MM.1S (cell line): Measurements from ENCODE around the gene TTLL6.

Experiments
- DNase-seq: peaks from one replicate; pipeline ENCODE4 v3.0.0-alpha.2; 2015
- H2AFZ ChIP-seq: fragments of 300-600 bp; sonication (generic); 2 replicates; pipeline ENCODE4 v1.6.0; 2016; ENCODE audit warnings: antibody characterized with exemption, low read length
- H3F3A ChIP-seq: fragments of 300-600 bp; sonication (generic); 2 replicates; pipeline ENCODE4 v1.6.1; 2016; ENCODE audit warnings: mild to moderate bottlenecking, antibody characterized with exemption, low read length, moderate library complexity, mixed read lengths; ENCODE audit not compliant: insufficient read depth
- H3K27ac ChIP-seq: fragments of 300-600 bp; sonication (generic); 2 replicates; pipeline ENCODE4 v1.5.1; 2016; ENCODE audit warnings: mild to moderate bottlenecking, low read length
- H3K27me3 ChIP-seq: fragments of 300-600 bp; sonication (generic); replicated peaks from 2 replicates; pipeline ENCODE4 v1.6.0; 2016; ENCODE audit warnings: low read length; ENCODE audit not compliant: insufficient read depth
- H3K36me3 ChIP-seq: fragments of 300-600 bp; sonication (generic); replicated peaks from 2 replicates; pipeline ENCODE4 v1.6.1; 2016; ENCODE audit warnings: mild to moderate bottlenecking, low read length, mixed read lengths; ENCODE audit not compliant: insufficient read depth
- H3K4me1 ChIP-seq: fragments of 300-600 bp; sonication (generic); 2 replicates; pipeline ENCODE4 v1.6.1; 2016; ENCODE audit warnings: low read length, mixed read lengths
- H3K4me2 ChIP-seq: fragments of 300-600 bp; sonication (generic); 2 replicates; pipeline ENCODE4 v1.6.0; 2016; ENCODE audit warnings: low read depth, low read length
- H3K4me3 ChIP-seq: fragments of 300-600 bp; sonication (generic); 2 replicates; pipeline ENCODE4 v1.5.1; 2016; ENCODE audit warnings: low read length, mixed read lengths
- H3K79me2 ChIP-seq: fragments of 300-600 bp; sonication (generic); 2 replicates; pipeline ENCODE4 v1.6.1; 2016; ENCODE audit warnings: mixed run types, low read length, mixed read lengths
- H3K9ac ChIP-seq: fragments of 300-600 bp; sonication (generic); 2 replicates; pipeline ENCODE4 v1.6.1; 2016; ENCODE audit warnings: low read length, mixed read lengths
- H3K9me2 ChIP-seq: fragments of 300-600 bp; sonication (generic); replicated peaks from 2 replicates; pipeline ENCODE4 v1.6.1; 2016; ENCODE audit warnings: mild to moderate bottlenecking, low read length, mixed read lengths; ENCODE audit not compliant: insufficient read depth
- H3K9me3 ChIP-seq: fragments of 300-600 bp; sonication (generic); replicated peaks from 2 replicates; pipeline ENCODE4 v1.6.1; 2016; ENCODE audit warnings: mild to moderate bottlenecking, low read length, mixed read lengths; ENCODE audit not compliant: insufficient read depth
- H4K20me1 ChIP-seq: fragments of 300-600 bp; sonication (generic); 2 replicates; pipeline ENCODE4 v1.6.1; 2016; ENCODE audit warnings: mild to moderate bottlenecking, low read length, moderate library complexity, mixed read lengths; ENCODE audit not compliant: insufficient read depth
- EZH2 ChIP-seq: fragments of 300-600 bp; sonication (generic); optimal IDR thresholded peaks from 2 replicates; pipeline ENCODE3; 2017; ENCODE audit warnings: low read depth, mild to moderate bottlenecking, antibody characterized with exemption, low read length, mixed read lengths
- EZH2phosphoT487 ChIP-seq: fragments of 300-600 bp; sonication (generic); IDR thresholded peaks from 2 replicates; pipeline ENCODE4 v1.6.1; 2018; ENCODE audit warnings: antibody characterized with exemption, low read length
- TF ChIP-seq, protein P1 (sequence below): fragments of 300-600 bp; sonication (generic); IDR thresholded peaks from 2 replicates; pipeline ENCODE4 v1.5.1; 2016; ENCODE audit warnings: antibody characterized with exemption, low read length, mixed read lengths

Gene TTLL6

DNA sequence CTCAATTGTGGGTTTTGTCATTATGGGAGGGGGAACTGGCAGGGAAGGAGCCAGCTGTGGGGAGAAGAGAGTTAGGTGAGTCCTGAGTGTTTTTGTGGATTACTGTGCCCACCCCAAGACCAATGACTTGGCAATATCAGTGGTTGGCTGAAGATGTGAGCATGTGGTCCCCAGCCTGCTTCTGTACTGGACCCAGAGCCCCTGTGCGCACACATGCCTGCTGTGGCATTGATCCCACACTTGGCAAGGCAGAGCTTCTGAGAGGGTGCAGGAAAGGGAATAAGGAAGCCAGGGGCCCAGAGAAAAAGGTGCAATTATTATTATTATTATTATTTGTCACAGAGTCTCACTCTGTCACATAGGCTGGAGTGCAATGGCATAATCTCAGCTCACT is 96.0 kb downstream of the TTLL6 start:
- H3K9me2 ChIP-seq, result no peaks in the 10 kb centered on the region
- H3K27me3 ChIP-seq, result peaks cover 83% of the 10 kb centered on the region
- H2AFZ ChIP-seq, result no peak overlapping the region
- H3K4me3 ChIP-seq, result no peak overlapping the region
- H3K9ac ChIP-seq, result no peak overlapping the region
- no peaks in the 10 kb centered on the region for H3K36me3 ChIP-seq
- no peaks in the 10 kb centered on the region for H3K4me1 ChIP-seq
- TF ChIP-seq EZH2 (no peak), EZH2phosphoT487 (no peak)
- TF ChIP-seq, protein P1, sequence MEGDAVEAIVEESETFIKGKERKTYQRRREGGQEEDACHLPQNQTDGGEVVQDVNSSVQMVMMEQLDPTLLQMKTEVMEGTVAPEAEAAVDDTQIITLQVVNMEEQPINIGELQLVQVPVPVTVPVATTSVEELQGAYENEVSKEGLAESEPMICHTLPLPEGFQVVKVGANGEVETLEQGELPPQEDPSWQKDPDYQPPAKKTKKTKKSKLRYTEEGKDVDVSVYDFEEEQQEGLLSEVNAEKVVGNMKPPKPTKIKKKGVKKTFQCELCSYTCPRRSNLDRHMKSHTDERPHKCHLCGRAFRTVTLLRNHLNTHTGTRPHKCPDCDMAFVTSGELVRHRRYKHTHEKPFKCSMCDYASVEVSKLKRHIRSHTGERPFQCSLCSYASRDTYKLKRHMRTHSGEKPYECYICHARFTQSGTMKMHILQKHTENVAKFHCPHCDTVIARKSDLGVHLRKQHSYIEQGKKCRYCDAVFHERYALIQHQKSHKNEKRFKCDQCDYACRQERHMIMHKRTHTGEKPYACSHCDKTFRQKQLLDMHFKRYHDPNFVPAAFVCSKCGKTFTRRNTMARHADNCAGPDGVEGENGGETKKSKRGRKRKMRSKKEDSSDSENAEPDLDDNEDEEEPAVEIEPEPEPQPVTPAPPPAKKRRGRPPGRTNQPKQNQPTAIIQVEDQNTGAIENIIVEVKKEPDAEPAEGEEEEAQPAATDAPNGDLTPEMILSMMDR, result no peak
- H4K20me1 ChIP-seq, result no peaks in the 10 kb centered on the region
- H3F3A ChIP-seq, result no peaks in the 10 kb centered on the region
- H3K9me3 ChIP-seq, result no peaks in the 10 kb centered on the region
- H3K27ac ChIP-seq, result no peak overlapping the region
- H3K79me2 ChIP-seq, result no peaks in the 10 kb centered on the region
- no peak for DNase-seq
- no peak overlapping the region for H3K4me2 ChIP-seq

DNA sequence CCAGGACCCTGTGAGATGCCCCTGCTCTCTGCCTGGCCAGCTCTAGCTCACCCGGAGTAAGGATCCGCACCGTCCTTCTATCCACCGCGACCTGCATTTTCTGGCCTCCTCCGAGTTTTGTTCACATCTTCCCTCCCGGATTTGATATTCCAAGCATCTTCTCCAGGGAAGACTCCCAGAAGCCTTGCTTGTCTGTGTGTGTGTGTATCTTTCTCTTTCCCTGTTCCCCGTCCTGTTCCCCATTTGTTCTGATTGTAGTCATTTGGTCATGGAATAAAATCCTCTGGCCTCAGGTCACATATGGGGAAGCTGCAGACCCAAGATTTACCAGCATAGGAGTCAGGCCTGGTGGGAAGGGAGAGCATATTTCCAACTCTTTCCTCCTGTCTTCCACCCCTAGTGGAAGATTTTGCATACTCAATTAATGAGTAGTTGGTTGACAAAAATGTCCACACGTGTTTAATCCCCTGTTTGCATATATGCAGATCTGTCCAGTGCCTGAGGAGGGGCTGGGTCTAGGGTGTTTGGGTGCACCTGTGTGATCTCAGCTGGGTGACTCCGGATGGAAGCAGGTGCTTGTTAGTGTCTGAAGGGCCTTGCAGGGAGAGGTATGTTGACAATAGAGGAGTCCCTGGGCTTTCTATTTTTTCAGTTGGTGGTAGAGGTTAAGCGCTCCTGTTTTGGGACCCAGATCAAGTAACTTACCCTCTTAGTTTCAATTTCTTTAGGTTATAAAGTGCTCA is 96.6 kb downstream of the TTLL6 start:
- Histone ChIP-seq H3K27me3 (peaks cover 77% of the 10 kb centered on the region), H3K4me2 (no peak overlapping the region), H3K36me3 (no peaks in the 10 kb centered on the region), H3K9ac (no peak overlapping the region), H2AFZ (no peak overlapping the region), H3K4me3 (no peak overlapping the region), H3K79me2 (no peaks in the 10 kb centered on the region), H4K20me1 (no peaks in the 10 kb centered on the region), H3K4me1 (no peaks in the 10 kb centered on the region), H3K9me2 (no peaks in the 10 kb centered on the region), H3K9me3 (no peaks in the 10 kb centered on the region), H3K27ac (no peak overlapping the region), H3F3A (no peaks in the 10 kb centered on the region)
- TF ChIP-seq, protein P1, result no peak
- TF ChIP-seq EZH2phosphoT487, result no peak
- DNase-seq, result no peak

DNA sequence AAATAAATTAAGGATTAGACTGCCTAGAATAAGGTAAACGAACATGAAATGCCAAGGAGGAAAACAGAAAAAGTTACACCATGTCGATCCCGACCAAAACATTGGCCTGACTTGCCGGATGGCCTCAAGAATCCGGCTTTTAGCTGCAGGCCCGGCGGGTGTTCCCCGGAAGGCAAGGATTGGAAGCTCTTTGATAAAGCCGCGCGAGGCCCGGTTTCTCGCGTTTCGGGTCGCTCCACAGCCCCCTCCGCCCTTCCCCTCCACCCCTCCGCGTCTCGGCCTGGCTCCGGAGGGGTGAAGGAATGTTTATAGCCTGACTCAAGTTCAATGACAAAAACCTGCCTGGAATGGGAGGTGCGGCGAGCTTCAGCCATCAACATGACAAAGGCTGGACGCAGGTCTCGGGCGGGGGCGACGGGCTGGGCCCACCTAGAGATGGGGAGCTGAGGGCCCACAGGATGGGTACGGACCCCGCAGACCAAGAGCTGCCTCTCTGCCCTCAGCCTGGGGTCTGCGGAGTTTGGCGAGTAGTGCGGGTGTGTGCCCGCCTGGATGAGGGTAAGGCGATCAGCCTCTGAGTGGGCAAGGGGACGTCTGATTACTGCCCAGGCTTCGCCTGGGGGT is 97.3 kb downstream of the TTLL6 start:
- Histone ChIP-seq H3K9me3 (no peaks in the 10 kb centered on the region), H3K9me2 (no peaks in the 10 kb centered on the region), H3K27ac (no peak overlapping the region), H3F3A (no peaks in the 10 kb centered on the region), H4K20me1 (no peaks in the 10 kb centered on the region), H3K4me3 (no peak overlapping the region), H3K27me3 (peaks cover 71% of the 10 kb centered on the region), H3K4me1 (no peaks in the 10 kb centered on the region), H3K79me2 (no peaks in the 10 kb centered on the region), H3K36me3 (no peaks in the 10 kb centered on the region), H3K9ac (no peak overlapping the region), H3K4me2 (no peak overlapping the region), H2AFZ (no peak overlapping the region)
- DNase-seq, result no peak
- no peak for TF ChIP-seq EZH2phosphoT487
- TF ChIP-seq, protein P1, result no peak
- no peak for TF ChIP-seq EZH2
